Neural progenitor cell (in vitro differentiated cells): ENCODE data around the gene MEIS1.

Experiments used
- EZH2 ChIP-seq: fragments of 200-600 bp; sonication (generic); IDR thresholded peaks from 2 replicates; pipeline ENCODE4 v1.6.1; 2017; ENCODE audit warnings: antibody characterized with exemption, mild to moderate bottlenecking, moderate library complexity
- EZH2phosphoT487 ChIP-seq: fragments of 200-600 bp; sonication (generic); IDR thresholded peaks from 2 replicates; pipeline ENCODE4 v1.6.1; 2017; ENCODE audit warnings: antibody characterized with exemption
- TF ChIP-seq, protein P1 (sequence below): fragments of 200-600 bp; sonication (generic); IDR thresholded peaks from 2 replicates; pipeline ENCODE4 v1.5.1; 2017; ENCODE audit warnings: antibody characterized with exemption, mild to moderate bottlenecking

DNA sequence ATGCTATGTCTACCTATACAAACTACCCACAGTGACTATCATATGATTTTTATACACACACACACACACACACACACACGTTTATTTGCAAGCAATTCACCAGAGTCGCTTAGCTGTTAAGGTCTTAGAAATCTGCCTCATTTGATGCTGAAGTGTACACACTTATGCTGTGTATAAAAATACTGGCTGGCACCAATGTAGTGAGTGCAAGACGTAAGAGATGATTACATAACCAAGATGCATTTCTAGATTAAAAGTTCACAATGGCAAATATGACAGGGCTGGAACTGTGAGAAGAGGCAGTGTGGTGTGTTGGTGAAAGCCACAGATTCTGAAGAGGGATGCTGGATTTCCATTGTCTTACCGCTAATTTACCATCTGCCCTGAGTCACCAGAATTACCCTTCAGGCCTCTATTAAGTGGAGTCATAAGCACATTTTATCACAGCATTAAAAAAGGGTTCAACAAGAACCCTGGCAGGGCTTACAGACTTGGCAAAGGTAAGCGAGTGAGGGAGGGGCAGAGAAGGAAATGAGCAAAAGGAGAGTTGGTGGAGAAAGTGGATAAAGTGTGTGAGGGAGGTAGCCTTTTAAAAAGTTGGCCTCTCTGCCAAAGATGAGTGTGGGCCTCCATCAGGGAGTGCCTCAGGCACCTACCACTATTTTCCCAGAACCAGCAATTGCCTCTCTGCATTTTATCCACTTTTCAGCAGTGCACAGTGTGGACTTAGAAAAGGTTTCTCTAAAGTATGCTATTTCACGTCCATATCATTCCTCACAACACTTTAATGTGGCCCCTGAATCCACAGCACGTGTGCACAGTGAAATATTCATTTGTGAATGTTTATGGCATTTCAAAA lies 21.5 kb downstream of the MEIS1 start:
- TF ChIP-seq, protein P1, sequence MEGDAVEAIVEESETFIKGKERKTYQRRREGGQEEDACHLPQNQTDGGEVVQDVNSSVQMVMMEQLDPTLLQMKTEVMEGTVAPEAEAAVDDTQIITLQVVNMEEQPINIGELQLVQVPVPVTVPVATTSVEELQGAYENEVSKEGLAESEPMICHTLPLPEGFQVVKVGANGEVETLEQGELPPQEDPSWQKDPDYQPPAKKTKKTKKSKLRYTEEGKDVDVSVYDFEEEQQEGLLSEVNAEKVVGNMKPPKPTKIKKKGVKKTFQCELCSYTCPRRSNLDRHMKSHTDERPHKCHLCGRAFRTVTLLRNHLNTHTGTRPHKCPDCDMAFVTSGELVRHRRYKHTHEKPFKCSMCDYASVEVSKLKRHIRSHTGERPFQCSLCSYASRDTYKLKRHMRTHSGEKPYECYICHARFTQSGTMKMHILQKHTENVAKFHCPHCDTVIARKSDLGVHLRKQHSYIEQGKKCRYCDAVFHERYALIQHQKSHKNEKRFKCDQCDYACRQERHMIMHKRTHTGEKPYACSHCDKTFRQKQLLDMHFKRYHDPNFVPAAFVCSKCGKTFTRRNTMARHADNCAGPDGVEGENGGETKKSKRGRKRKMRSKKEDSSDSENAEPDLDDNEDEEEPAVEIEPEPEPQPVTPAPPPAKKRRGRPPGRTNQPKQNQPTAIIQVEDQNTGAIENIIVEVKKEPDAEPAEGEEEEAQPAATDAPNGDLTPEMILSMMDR: no peak
- TF ChIP-seq EZH2phosphoT487 (no peak), EZH2 (no peak)
